ENCODE results near the gene MSH5. TPM values are rescaled to one million over a fixed set of nuclear protein-coding genes. Genes with fewer than 3 reads are reported as not detected.

The MSH5 gene
- polyA plus RNA-seq, 3 donors = 0.58 to 31.2 (median 1.9) TPM

DNA sequence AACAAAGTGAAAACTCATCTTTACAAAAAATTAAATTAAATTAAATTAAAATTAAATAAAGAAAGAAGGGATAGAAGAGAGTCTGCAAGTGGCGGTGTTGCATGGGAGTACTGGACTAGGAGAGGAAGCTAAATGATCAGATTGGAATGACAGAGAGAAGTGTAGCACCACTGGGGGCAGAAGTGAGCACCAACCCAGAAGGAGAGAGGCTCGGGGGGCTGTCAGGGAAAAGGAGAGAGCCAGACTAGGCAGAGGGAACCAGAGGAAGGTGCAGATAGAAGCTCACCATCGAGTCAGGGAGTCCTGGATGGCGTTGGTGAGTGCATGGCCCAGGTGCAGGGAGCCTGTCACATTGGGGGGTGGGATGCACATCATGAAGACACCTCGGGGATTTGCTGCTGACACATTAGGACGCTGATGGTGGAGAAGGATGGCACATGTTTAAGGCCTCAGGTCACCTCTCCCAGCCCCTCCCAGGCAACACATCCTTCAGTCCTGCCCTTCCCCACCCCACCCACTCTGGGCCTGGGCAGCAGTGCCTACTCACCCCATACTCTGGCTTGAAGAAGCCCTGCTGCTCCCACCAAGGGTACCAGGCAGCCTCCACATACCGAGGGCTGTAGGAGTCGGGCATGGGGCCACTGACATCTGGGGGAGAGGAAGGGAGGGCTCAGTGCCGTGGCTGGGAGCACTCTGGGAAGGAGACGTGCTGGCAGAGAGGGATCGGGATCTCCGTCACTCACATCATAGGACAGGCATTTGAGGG, 51.7 kb downstream of the MSH5 start:
- no peak overlapping the region for H3K27ac ChIP-seq (ENCODE audit: low read depth in 1 of 2, low read length in 2 of 2)
- no peaks in the 10 kb centered on the region for H3K9me3 ChIP-seq (replicated peaks in 1 of 2; ENCODE audit: control insufficient read depth in 1 of 2, insufficient read depth in 1 of 2, low read length in 2 of 2)
- H3K4me1 ChIP-seq (ENCODE audit: control insufficient read depth in 1 of 2, insufficient read depth in 2 of 2, low read length in 2 of 2) = peaks cover 24 to 35% of the 10 kb centered on the region in 2 donors
- intact Hi-C loops (cut with micrococcal nuclease) = loop anchor here (5.0 to 10.0 kb wide), 2 partner anchors 44 to 57 kb away; partner anchors contain the start of gene CLIC1 (in 1 of the 2)
- no peak overlapping the region for H3K4me3 Mint-ChIP-seq
- no peaks in the 10 kb centered on the region for H3K27me3 Mint-ChIP-seq (ENCODE audit: low read depth in 3 of 3)
- peak in 2 of 3 donors; percentile 19 for DNase-seq
- peaks cover 25% of the 10 kb centered on the region for H3K4me1 Mint-ChIP-seq
- peaks cover 19 to 45% of the 10 kb centered on the region in 2 donors for H3K36me3 Mint-ChIP-seq
- H2AFZ ChIP-seq (ENCODE audit: insufficient read depth, low read depth, low read length, poor library complexity, severe bottlenecking) = no peak overlapping the region
- 63% methylated on average over 7 of the region's 12 CpGs for WGBS (ENCODE audit: insufficient coverage)
- peaks cover 12 to 23% of the 10 kb centered on the region in 2 donors for H3K36me3 ChIP-seq (replicated peaks in 1 of 2; ENCODE audit: control insufficient read depth in 1 of 2, insufficient read depth in 2 of 2, low read length in 2 of 2)
- H3K9ac ChIP-seq (ENCODE audit: insufficient read depth, low read length, poor library complexity, severe bottlenecking) = no peak overlapping the region
- H3K9me3 Mint-ChIP-seq = no peaks in the 10 kb centered on the region
- no peaks in the 10 kb centered on the region for H3K27me3 ChIP-seq (ENCODE audit: control insufficient read depth in 2 of 2, insufficient read depth in 2 of 2, low read length in 2 of 2)
- no peak overlapping the region for H3K4me3 ChIP-seq (replicated peaks in 1 of 3; ENCODE audit: low read depth in 2 of 3, low read length in 3 of 3)
- no peak overlapping the region for H3K4me2 ChIP-seq (replicated peaks; ENCODE audit: extremely low read depth, low read length, poor library complexity, severe bottlenecking)
- H3K79me2 ChIP-seq (ENCODE audit: insufficient read depth, low read length) = peaks cover 23% of the 10 kb centered on the region
- H3K27ac Mint-ChIP-seq = peak overlapping the region in 4 of 7 donors; percentile 5 to 91 (median 54)
- TF ChIP-seq, protein P1, sequence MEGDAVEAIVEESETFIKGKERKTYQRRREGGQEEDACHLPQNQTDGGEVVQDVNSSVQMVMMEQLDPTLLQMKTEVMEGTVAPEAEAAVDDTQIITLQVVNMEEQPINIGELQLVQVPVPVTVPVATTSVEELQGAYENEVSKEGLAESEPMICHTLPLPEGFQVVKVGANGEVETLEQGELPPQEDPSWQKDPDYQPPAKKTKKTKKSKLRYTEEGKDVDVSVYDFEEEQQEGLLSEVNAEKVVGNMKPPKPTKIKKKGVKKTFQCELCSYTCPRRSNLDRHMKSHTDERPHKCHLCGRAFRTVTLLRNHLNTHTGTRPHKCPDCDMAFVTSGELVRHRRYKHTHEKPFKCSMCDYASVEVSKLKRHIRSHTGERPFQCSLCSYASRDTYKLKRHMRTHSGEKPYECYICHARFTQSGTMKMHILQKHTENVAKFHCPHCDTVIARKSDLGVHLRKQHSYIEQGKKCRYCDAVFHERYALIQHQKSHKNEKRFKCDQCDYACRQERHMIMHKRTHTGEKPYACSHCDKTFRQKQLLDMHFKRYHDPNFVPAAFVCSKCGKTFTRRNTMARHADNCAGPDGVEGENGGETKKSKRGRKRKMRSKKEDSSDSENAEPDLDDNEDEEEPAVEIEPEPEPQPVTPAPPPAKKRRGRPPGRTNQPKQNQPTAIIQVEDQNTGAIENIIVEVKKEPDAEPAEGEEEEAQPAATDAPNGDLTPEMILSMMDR (IDR thresholded peaks at IDR 0.05) = peak; percentile 74
- no peaks in the 10 kb centered on the region for H4K20me1 ChIP-seq (ENCODE audit: insufficient read depth, low read length)

DNA sequence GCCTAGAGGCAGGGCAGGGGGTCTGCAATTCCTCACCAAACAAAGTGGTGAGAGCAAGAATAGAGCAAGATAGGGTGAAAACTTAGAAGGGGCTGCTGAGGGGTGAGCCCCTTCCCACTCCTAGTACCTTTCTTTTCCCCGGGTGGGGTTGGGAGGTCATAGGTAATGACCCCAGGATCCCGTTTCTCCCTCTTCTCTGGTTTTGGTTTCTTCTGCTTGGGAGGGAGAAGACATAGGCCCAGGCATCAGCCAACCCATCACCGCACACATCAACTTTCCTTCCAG, 52.2 kb downstream of the MSH5 start:
- Histone ChIP-seq H3K79me2 (ENCODE audit: insufficient read depth, low read length) (peaks cover 23% of the 10 kb centered on the region), H2AFZ (ENCODE audit: insufficient read depth, low read depth, low read length, poor library complexity, severe bottlenecking) (no peak overlapping the region), H3K9ac (ENCODE audit: insufficient read depth, low read length, poor library complexity, severe bottlenecking) (no peak overlapping the region), H3K4me2 (replicated peaks; ENCODE audit: extremely low read depth, low read length, poor library complexity, severe bottlenecking) (no peak overlapping the region), H3K4me3 (replicated peaks in 1 of 3; ENCODE audit: low read depth in 2 of 3, low read length in 3 of 3) (no peak overlapping the region), H3K9me3 (replicated peaks in 1 of 2; ENCODE audit: control insufficient read depth in 1 of 2, insufficient read depth in 1 of 2, low read length in 2 of 2) (no peaks in the 10 kb centered on the region), H3K27ac (ENCODE audit: low read depth in 1 of 2, low read length in 2 of 2) (no peak overlapping the region), H4K20me1 (ENCODE audit: insufficient read depth, low read length) (no peaks in the 10 kb centered on the region), H3K4me1 (ENCODE audit: control insufficient read depth in 1 of 2, insufficient read depth in 2 of 2, low read length in 2 of 2) (peaks cover 24 to 35% of the 10 kb centered on the region in 2 donors), H3K27me3 (ENCODE audit: control insufficient read depth in 2 of 2, insufficient read depth in 2 of 2, low read length in 2 of 2) (no peaks in the 10 kb centered on the region), H3K36me3 (replicated peaks in 1 of 2; ENCODE audit: control insufficient read depth in 1 of 2, insufficient read depth in 2 of 2, low read length in 2 of 2) (peaks cover 12 to 22% of the 10 kb centered on the region in 2 donors)
- H3K9me3 Mint-ChIP-seq = no peaks in the 10 kb centered on the region
- H3K36me3 Mint-ChIP-seq = peaks cover 19 to 42% of the 10 kb centered on the region in 2 donors
- no peaks in the 10 kb centered on the region for H3K27me3 Mint-ChIP-seq (ENCODE audit: low read depth in 3 of 3)
- peak overlapping the region in 2 of 7 donors; percentile 5 to 45 for H3K27ac Mint-ChIP-seq
- no peak for DNase-seq
- TF ChIP-seq, protein P1 (IDR thresholded peaks at IDR 0.05) = no peak
- intact Hi-C loops (cut with micrococcal nuclease) = loop anchor here (5.0 to 10.0 kb wide), 2 partner anchors 45 to 57 kb away; partner anchors contain the start of gene CLIC1 (in 1 of the 2)
- H3K4me3 Mint-ChIP-seq = no peak overlapping the region
- WGBS (ENCODE audit: insufficient coverage) = no CpG with 5 or more reads among the region's 3 CpGs
- peaks cover 25% of the 10 kb centered on the region for H3K4me1 Mint-ChIP-seq
